Stimulated activated CD4-positive, alpha-beta T cell treated with anti-CD3 and anti-CD28 coated beads, Interleukin-1b, Interleukin-23, amount 100 ng/mL, for 48 hours (primary cell): ENCODE data around the gene DOCK9.
"Not testable (repeated sequence)": the region's sequence is repeated elsewhere in the genome, so short reads cannot be mapped to it uniquely, and the experiment has no call there.

Experiments used
- DNase-seq: peaks from one replicate; pipeline ENCODE4 v3.0.0-alpha.2; 2020

DOCK9 gene

DNA sequence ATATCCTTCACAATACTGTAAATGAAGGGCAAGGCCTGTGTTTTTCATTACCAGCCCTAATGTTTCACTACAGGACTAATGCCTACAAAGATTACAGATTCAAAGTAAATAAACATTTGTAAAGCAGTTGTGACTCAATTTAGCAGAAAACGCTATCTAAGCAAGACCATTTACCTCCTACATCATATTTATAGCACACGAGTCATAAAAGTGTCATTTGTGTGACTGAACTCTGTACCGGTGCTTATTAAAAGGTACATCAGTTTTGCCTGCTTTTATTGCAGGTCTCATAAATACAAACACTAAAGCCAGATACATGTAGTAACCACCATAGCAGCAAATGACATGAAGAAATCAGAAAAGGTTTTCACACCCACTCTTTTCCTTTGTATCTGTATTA lies 163.9 kb downstream of the DOCK9 start:
- DNase-seq = no peak

DNA sequence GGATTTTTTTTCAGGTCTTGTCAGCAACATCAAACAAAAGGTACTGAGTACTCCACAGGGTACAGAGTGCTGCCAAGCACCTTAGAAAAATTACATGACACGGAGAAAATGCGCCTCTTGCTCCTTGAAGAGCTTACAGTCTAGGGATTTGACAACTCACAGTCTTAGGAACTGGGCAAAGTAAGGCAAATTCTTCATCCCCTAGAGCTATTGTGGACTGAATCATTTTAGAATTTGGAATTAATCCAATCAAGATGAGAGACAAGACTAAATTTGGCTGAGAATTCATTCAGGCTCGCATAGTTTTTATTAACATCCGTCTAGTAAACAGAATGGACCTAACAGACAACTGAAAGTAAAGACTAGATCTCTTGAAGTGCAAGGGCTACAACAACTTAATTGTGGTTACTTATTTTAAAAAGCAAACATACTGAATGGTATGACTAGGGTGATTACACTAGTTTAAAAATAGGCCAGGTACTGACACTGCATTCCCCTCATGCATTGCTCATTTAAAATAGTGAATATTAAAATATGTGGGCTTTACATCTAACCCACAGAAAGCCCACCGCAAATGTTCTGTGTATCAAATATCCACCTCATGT lies 165.6 kb downstream of the DOCK9 start:
- DNase-seq = not testable (repeated sequence)

DNA sequence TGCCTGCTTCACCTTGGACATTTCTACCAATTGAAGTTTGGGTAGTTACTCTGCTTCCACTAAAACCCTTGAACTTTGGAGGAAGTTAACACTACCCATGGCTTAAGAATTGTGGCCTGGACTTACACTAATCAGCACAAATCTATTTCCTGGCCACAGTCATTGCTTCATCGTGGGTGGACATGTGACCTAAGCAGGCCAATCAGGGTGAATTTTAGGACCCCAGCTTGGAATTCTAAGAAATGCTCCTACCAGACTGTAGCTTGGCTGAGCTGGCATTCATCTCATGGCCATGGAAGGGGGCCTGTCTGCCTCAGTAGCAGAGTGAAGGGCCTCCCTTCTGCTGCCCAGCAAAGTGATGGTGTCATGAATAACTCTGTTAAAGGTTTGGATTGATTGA lies 167.1 kb downstream of the DOCK9 start:
- DNase-seq = no peak

DNA sequence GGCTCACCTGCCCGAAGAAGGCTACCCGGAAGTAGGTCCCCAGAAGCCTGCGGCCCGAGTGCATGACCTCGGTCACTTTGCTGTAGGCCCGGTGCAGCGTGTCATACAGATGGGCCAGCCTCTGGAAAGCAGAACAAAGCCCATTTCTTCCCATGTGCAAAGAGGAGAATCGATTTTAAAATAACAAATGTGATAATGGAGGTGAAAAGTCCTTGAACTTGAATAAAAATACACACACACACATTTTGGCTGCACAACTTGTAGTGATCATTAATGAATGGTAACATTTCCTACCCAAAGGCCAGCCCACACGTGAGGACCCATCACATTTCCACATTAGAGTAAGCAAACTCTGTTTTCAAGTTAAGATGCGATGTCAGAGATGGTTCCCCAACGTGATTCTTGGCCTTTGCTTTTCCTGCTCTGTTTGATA lies 168.5 kb downstream of the DOCK9 start:
- no peak for DNase-seq

DNA sequence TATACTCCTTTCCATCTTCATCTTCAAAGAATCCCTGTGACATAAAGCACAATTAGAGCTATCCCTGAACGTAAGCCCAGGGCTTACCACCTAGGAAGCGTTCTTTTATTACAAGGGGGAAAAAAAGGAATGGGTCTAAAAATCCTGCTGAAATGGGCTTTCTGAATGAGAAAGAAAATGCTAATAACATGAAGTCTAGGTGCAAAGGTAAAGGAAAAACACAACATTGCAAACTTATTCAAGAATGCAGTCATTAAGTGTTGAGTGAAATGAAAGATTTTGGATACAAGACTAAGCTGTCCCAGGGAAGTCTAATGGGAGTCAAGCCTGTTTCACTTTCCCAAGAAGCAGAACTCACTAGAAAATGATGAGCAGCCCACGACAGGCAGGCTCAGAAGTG lies 170.1 kb downstream of the DOCK9 start:
- DNase-seq = no peak

DNA sequence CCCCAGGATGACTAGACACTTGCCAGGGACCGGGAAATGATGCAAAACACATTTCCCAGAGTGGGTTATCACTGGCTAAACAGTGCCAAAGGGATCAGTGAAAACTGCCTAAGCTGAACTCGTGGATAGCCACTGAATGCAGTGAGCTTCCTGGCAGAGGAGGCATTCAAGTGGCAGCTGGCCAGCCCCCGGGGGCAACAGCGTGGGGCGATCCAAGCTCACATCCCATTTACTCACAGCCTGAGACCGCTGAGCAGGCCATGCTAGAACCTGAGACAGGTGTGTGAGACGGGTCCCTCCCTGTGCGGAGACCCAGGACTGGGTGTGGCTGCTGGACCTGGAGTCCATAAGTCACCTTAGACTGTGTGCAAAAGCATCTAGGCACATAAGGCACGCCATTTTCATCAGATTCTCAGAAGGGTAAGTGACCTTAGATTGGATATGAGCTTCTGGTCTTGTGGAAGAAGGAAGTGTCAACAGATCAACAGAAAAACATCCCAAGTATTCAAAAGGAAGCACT lies 173.5 kb downstream of the DOCK9 start:
- no peak for DNase-seq

DNA sequence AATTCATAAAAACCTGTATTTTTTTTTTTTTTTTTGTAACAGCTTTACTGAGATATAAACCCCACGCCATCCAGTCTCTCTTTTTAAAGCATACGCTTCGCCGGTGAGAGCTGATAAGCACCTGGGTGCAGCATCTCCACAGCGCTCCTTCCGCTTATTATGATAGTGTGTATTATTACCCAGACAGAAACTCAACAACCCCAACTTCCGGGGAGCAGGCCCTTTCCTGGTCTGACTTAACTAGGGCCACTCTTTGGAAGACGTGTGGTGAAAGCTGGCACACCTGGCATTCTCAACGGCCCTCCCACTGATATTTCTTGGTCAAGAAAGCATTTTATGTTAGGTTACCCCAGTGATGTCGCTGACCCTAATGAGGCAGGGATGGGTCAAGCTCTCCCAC lies 173.9 kb downstream of the DOCK9 start:
- DNase-seq = no peak

DNA sequence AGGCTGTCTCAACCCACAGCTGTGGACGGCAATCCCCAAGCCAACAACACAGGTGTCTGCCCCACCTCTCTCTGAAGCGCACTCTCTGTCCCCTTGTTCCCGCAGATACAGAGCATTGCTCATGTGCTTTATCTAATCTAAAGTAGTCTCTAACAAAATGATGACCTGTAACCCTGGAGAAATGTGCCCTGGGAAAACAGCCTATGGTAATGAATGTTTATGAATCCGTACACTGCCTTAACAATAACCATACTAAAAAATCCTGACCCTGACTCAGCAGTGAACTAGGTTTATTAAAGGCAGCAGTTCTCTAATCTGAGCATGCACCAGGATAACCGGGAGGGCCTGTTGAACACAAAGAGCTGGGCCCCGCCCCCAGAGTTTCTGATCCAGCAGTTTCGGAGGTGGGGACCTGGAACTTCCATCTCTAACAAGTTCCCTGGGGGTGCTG lies 174.7 kb downstream of the DOCK9 start:
- no peak for DNase-seq

DNA sequence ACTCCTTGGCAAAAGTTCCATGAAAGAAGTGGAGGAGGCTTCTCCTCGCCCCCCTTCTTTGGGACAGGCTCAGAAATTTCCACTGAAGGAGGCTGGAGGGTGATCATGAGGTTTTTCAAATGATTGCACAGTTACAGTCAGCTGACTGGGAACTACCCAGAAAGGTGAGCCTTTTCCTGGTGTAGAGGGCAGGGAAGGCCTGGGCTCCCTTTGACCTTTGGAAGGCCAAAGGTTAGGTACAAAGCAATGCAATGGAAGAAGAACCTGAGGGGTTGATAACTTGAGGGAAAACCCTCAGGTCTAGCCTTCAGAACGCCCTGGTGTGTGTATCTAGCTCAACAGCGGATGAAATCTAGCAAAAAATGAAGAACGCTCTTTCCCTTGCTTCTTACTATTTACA lies 175.3 kb downstream of the DOCK9 start:
- DNase-seq = no peak

DNA sequence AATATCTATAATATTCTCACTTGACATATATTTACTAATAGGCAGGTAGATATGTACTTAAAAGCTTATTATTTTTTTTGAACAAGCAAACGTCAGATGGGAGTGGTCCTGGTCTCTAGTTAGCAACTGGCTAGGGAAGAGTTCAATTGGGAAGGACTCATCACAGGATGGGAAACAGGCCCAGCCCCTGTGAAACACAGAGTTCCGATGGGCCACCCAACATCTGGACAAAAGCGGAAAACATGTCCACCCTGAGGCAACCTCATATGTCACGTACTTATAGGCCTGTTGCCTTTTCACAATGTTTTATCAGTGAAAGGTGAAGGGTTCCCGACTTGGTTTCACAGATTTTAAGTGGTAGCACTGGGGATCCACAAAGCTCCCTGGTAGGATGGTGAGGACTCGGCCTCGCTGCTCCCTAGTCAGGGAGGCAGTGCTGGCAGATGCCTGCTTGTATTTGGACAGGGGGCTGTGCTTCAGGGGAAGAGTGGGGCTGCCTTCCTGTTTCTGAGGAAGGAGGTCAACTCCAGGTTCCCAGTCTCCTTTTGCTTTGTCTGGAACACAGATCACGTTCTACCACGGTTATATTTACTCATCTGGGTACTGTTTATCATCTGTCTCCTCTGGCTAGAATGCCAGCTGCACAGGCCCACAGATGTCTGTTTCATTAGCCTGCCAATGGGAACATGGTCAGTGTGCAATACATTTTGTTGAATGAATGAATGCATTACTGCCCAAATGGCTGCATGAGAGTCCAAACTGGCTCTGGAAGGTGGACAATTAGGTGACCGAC lies 176.0 kb downstream of the DOCK9 start:
- no peak for DNase-seq

DNA sequence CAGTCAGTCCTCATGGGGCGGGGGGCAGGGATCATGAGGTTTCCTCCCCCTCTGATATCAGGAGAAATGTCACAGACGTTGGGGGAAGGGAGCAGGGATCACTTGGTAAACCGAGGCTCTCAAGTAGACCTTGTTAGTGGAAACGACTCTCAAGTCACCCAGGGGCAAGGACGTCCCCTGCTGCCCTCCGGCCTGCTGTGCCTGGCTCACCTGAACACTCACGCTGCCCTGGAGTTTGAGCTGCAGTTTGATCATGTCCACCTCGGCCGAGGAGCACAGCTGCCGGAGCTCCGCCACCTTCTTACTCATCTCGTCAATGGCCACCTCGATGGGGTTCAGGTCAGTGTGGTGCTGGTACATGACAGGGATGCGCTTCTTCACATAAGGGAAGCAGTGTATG lies 177.8 kb downstream of the DOCK9 start:
- no peak for DNase-seq

DNA sequence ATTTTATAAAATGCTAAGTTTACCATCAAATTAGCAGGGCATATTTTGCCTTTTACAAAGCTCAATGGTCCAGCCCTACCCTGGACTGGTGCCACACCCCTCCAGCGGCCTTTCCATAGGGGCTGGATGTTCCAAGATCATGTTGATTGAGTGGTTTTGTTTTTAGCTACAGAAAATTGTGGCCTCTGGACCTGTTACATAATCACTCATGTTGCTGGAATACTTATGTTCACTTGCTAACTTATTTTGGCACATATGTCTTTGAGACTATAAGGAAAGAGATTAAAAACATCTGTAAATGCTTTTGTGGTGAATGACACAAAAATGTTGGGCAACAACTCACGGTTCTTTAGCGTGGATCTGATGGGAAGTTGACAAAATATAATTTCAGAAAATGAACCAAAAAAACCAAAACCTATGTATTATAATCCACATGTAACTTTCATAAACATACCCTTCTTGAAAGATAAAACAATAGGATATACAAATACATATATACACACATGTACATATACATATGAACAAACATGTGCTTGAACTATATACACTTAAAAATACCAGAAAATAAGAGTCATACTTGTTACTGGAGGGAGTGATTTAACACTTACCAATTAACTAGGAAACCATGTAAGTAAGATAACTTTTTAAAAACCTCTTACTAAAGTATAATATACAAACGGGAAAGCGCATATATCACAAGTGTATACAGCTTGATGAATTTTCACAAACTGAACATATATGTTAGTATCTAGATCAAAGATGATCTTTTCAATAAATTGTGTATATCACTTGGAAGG lies 178.8 kb downstream of the DOCK9 start:
- no peak for DNase-seq

DNA sequence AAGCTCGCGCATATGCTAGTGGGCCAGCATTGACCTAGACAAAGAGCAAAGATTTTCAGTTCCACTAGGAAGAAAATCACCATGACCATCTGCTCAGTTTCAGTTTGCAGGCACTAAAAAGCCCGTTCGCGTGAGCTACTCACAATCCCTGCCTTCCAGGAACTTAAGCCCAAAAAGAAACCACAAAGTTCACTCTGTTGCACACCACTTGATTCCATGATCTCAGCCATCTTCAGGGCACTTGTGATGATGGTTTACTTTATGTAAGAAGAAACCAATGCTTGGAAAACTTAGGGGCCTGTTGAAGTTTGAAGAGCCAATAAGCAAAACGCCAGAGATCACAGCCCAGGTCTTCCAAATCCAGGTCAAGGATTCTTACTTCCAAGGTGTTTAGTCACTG lies 180.4 kb downstream of the DOCK9 start:
- DNase-seq = no peak

DNA sequence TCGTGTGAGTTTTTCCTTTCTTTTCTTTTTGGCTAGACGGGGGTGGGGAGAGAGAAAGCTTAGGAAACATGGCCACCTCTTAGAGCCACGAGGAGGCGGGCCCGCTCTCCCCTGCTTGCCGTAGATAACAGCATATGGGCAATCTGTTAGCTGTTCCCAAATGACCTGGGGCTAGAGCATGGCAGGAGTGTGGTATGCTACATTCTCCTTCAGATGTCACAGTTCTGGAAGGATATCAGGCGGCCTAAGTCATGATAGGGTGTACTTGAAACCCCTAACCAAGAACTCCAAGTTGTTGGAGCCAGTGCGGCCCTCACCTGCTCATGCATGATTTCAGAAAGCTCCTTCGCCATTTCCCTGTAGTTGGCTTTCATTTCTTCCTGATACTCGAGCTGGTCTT lies 181.1 kb downstream of the DOCK9 start:
- no peak for DNase-seq

DNA sequence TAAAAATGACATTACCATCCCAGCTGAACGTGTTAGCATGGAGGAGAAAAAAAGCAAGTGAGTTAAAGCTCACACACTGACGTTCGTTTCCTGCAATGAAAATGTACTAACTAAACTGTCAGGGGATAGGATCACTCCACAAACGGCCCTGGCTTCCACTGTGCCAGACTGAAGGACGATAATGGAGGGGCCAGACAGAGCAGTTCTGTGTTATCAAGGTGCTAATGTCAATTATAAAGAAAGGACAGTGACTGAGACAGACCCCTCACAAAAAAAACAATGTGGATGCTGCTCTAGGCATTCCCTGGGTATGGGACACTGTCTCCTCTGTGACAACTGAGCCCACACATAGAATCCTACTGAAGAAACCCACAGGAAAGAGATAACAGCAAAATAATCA lies 181.7 kb downstream of the DOCK9 start:
- no peak for DNase-seq

DNA sequence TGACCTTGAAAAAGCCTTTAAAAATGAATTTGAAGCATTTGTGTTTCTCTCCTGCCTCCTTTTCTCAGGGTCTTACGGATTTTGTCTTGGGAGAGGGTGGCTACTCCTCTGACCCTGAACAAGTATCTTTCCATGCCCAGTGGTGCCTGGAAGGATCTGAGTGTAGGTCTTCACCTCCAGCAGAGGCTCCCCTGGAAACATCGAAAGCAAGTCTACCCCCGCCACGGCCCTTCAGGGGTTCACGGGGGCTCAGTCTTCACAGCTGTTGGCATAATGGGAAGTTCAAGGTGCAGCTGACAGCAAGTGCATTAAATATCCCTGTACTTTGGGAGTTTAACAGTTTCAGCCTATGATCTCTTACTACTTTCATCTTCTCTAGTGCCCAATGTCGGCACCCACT lies 182.6 kb downstream of the DOCK9 start:
- no peak for DNase-seq

DNA sequence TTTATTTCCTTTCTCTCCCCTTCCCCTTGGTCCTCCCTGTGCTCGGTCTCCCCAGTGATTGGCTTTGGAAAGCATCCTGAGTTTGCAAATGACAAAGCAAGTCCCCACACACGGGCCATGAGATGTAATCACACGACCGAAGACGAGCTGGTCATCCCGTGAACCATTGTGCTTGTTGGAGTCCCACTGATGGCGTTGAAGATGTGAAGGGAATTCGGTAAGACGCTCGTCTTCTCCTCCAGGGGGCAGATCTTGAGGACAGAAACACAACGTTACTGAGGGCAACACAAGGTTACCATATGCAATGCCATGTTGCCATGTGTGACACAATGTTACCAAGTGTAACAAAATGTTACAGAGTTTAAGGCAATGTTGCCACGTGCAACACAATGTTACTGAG lies 183.4 kb downstream of the DOCK9 start:
- DNase-seq = no peak

DNA sequence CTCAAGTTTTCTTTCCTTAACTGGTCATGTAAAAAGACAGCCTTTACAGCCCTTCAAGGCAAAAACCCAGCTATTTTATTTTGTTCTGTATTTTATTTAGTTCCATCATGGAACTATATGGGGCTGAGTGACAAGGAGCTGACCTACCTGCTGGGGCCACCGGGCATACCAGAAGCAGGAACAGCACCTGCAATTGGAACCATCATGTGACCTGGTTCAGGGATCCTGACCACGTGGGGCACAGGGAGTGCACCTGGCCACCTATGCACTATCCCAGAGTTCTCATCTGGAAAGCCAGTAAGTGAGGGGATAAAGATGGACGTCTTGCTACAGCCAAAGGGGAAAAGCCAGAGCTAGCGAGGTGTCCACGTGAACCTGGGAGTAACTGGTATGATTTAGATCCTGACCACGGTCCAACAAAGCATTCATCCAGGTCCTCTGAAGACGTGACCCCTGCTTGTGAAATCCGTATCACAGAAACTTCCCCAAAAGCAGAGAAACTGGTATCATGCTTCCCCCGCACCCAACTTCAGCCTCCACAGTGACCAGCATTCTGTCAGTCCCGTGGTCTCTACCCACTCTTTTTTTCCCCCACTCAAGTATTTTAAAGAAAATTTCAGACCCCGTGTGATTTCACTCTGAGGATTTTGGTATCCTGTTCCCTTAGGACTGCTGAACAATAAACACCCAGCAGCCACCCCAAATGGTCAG lies 184.9 kb downstream of the DOCK9 start:
- no peak for DNase-seq

DNA sequence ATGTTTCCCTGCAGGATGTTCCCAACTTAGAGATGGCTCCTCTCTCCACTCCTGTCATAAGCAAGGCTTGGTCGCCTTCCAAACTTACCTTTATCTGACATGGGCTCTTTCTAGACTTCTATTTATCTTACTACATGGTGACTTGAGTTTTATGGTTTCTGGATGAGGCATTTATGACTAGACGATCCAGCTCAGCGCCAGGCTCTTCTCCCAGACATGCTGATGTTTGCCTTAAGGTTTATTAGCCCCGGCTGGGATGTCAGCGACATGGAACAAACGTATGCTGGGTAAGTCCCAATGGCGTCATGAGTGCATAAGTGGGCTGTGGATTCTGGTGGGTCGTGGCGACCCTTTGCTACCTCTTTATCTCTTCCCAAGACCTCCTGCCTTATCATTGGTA lies 185.5 kb downstream of the DOCK9 start:
- no peak for DNase-seq

DNA sequence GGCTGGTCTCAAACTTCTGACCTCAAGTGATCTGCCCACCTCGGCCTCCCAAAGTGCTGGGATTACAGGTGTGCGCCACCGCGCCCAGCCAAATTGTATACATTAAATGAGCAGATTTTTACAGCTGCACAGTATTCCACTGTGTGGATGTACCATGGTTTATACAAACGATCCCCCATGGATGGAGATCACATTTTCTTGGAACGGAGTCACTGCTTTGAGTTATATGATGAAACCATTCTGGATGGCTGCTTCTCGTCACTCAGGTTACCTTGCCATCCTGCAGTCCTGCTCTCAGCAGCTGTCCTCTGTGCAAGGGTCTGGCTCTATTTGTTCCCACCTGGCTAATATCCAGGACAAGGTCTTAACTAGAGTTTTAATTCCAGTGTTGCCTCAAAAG lies 186.3 kb downstream of the DOCK9 start:
- no peak for DNase-seq

DNA sequence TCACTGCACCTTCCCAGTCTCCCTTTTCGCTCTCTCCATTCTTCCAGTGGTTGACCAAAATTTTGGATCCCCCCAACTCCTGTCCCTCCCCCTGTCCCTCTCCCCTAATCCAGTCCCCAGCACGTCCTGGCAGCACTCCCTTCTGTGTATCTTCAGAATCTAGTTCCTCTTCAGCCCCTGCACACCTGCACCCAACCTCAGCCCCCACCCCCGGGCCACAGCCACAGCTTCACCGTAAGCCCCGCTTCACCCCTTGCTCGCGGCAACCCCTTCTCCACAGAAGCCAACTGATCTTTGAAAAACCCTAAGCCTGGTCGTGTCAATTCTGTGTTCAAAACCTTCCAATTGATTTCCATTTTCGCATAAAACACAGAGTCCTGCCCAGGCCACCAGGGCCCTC lies 189.9 kb downstream of the DOCK9 start:
- DNase-seq = no peak

DNA sequence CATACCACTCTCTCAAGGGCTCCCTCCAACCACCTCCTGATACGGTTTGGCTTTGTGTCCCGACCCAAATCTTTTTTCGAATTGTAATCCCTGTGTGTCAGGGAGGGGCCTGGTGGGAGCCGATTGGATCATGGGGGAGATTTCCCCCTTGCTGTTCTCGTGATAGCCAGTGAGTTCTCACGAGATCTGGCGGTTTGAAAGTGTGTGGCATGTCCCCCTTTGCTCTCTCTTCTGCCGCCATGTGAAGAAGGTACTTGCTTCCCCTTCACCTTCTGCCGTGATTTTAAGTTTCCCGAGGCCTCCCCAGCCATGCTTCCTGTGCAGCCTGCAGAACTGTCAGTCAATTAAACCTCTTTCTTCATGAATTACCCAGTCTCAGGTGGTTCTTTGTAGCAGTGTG lies 190.7 kb downstream of the DOCK9 start:
- no peak for DNase-seq

DNA sequence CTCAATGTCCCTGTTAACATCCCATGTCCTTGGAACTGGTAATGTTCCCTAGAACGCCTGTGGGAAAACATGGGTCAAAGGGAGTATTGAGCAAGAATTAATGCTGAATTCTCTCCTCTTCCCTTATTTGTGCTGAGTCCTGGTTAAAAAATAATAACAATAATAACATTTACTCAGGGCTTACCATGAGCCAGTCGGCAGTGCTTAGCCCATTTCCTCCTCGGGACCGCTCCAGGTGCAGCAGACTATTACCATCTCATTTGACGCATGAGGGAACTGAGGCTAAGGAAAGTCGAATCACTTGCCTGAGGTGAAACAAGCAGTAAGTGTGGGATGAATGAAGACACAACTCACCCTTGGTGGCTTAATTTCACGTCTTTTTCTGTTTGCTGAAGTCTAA lies 191.8 kb downstream of the DOCK9 start:
- no peak for DNase-seq
